ENCODE measurements around the gene FNIP2.

- TF ChIP-seq CTCF (conservative IDR thresholded peaks at IDR 0.05; ENCODE audit: low read length) (no peak), EZH2phosphoT487 (IDR thresholded peaks at IDR 0.05; ENCODE audit: borderline replicate concordance) (no peak)
These were observed 94.5 kb downstream of the FNIP2 start for GRCh38 chr4:158863296-158863695.
